ENCODE data around the gene HM13.
"Not testable (repeated sequence)": the region's sequence is repeated elsewhere in the genome, so short reads cannot be mapped to it uniquely, and the experiment has no call there.

The HM13 gene

GRCh38 chr20:31514154-31515071, at the start of gene HM13:
TSS of gene HM13 (plus strand) at chr20:31514442. CDS start at chr20:31514552, 110 bp downstream.
- peak; percentile 75 to 78 for DNase-seq (ENCODE audit: low read depth in 2 of 2)

- DNase-seq (ENCODE audit: low read depth in 2 of 2): not testable (repeated sequence)
Measured at GRCh38 chr20:31470946-31471345, 43.3 kb upstream of the HM13 start.

- DNase-seq (ENCODE audit: low read depth in 2 of 2): no peak
Measured at GRCh38 chr20:31472395-31473330, 41.6 kb upstream of the HM13 start.

GRCh38 chr20:31473331-31474096, 40.7 kb upstream of the HM13 start:
- DNase-seq (ENCODE audit: low read depth in 2 of 2): no peak

GRCh38 chr20:31474097-31474436, 40.2 kb upstream of the HM13 start:
- no peak for DNase-seq (ENCODE audit: low read depth in 2 of 2)

GRCh38 chr20:31474758-31475427, 39.3 kb upstream of the HM13 start, which contains the start of the genes DEFB124 and REM1:
TSS of gene DEFB124 (minus strand) at chr20:31475127. CDS start at chr20:31473013, 2,114 bp downstream.
TSS of gene REM1 (plus strand) at chr20:31475288. CDS start at chr20:31476446, 1,158 bp downstream.
- DNase-seq (ENCODE audit: low read depth in 2 of 2): no peak

GRCh38 chr20:31475472-31476293, 38.6 kb upstream of the HM13 start:
- DNase-seq (ENCODE audit: low read depth in 2 of 2): no peak

- no peak for DNase-seq (ENCODE audit: low read depth in 2 of 2)
Measured at GRCh38 chr20:31476294-31476585, 38.0 kb upstream of the HM13 start.

- no peak for DNase-seq (ENCODE audit: low read depth in 2 of 2)
Measured at GRCh38 chr20:31476643-31477215, 37.5 kb upstream of the HM13 start.

- no peak for DNase-seq (ENCODE audit: low read depth in 2 of 2)
Measured at GRCh38 chr20:31484001-31484400, 30.2 kb upstream of the HM13 start.

GRCh38 chr20:31485450-31486339, 28.5 kb upstream of the HM13 start:
- no peak for DNase-seq (ENCODE audit: low read depth in 2 of 2)

GRCh38 chr20:31488115-31488514, 26.1 kb upstream of the HM13 start:
- no peak for DNase-seq (ENCODE audit: low read depth in 2 of 2)

- no peak for DNase-seq (ENCODE audit: low read depth in 2 of 2)
Measured at GRCh38 chr20:31489152-31489551, 25.1 kb upstream of the HM13 start.

GRCh38 chr20:31490752-31491151, 23.5 kb upstream of the HM13 start:
- no peak for DNase-seq (ENCODE audit: low read depth in 2 of 2)

- DNase-seq (ENCODE audit: low read depth in 2 of 2): no peak
Measured at GRCh38 chr20:31494131-31494530, 20.1 kb upstream of the HM13 start.

- DNase-seq (ENCODE audit: low read depth in 2 of 2): no peak
Measured at GRCh38 chr20:31496761-31497295, 17.4 kb upstream of the HM13 start.

GRCh38 chr20:31497838-31498540, 16.3 kb upstream of the HM13 start:
- DNase-seq (ENCODE audit: low read depth in 2 of 2): no peak

GRCh38 chr20:31500527-31500926, 13.7 kb upstream of the HM13 start:
- no peak for DNase-seq (ENCODE audit: low read depth in 2 of 2)
